ENCODE data around the gene MPRIP.
"Not testable (repeated sequence)": the region's sequence is repeated elsewhere in the genome, so short reads cannot be mapped to it uniquely, and the experiment has no call there.

The MPRIP gene

GRCh38 chr17:17184985-17185757 is 142.9 kb downstream of the MPRIP start:
- DNase-seq (ENCODE audit: low spot score) = not testable (repeated sequence)

GRCh38 chr17:17186051-17186450 is 143.8 kb downstream of the MPRIP start:
- no peak for DNase-seq (ENCODE audit: low spot score)

GRCh38 chr17:17186551-17187505 is 144.6 kb downstream of the MPRIP start:
- no peak for DNase-seq (ENCODE audit: low spot score)

GRCh38 chr17:17188586-17188985 is 146.3 kb downstream of the MPRIP start:
- no peak for DNase-seq (ENCODE audit: low spot score)

GRCh38 chr17:17189559-17189958 is 147.3 kb downstream of the MPRIP start:
- no peak for DNase-seq (ENCODE audit: low spot score)

- DNase-seq (ENCODE audit: low spot score) = no peak
Measured at GRCh38 chr17:17190188-17190587, 147.9 kb downstream of the MPRIP start.

GRCh38 chr17:17191346-17191792 is 149.1 kb downstream of the MPRIP start:
- DNase-seq (ENCODE audit: low spot score) = no peak

- no peak for DNase-seq (ENCODE audit: low spot score)
Measured at GRCh38 chr17:17191961-17192381, 149.7 kb downstream of the MPRIP start.

GRCh38 chr17:17195466-17195865 is 153.2 kb downstream of the MPRIP start:
- not testable (repeated sequence) for DNase-seq (ENCODE audit: low spot score)

GRCh38 chr17:17196776-17197175 is 154.5 kb downstream of the MPRIP start:
- DNase-seq (ENCODE audit: low spot score) = no peak

GRCh38 chr17:17198281-17198680 is 156.0 kb downstream of the MPRIP start:
- no peak for DNase-seq (ENCODE audit: low spot score)

GRCh38 chr17:17200311-17200710 is 158.1 kb downstream of the MPRIP start:
- DNase-seq (ENCODE audit: low spot score) = no peak

- DNase-seq (ENCODE audit: low spot score) = no peak
Measured at GRCh38 chr17:17200831-17201230, 158.6 kb downstream of the MPRIP start.

GRCh38 chr17:17201271-17201670 is 159.0 kb downstream of the MPRIP start:
- DNase-seq (ENCODE audit: low spot score) = no peak

- no peak for DNase-seq (ENCODE audit: low spot score)
Measured at GRCh38 chr17:17201907-17202306, 159.7 kb downstream of the MPRIP start.

- no peak for DNase-seq (ENCODE audit: low spot score)
Measured at GRCh38 chr17:17203173-17203730, 161.0 kb downstream of the MPRIP start.

GRCh38 chr17:17204041-17204591 is 161.9 kb downstream of the MPRIP start:
- DNase-seq (ENCODE audit: low spot score) = no peak

- DNase-seq (ENCODE audit: low spot score) = no peak
Measured at GRCh38 chr17:17204635-17205231, 162.5 kb downstream of the MPRIP start.

GRCh38 chr17:17205368-17206123 is 163.3 kb downstream of the MPRIP start:
- peak; percentile 83 for DNase-seq (ENCODE audit: low spot score)

- peak; percentile 82 for DNase-seq (ENCODE audit: low spot score)
Measured at GRCh38 chr17:17206124-17206912, 164.1 kb downstream of the MPRIP start, which contains the start of gene PLD6. Gene PLD6 (minus strand): TSS chr17:17206333. CDS start chr17:17206286, 47 bp downstream.

All from HuH-7 (cell line).